Measurements from ENCODE around the gene OPTC. TPM values are rescaled to one million over a fixed set of nuclear protein-coding genes. Genes with fewer than 3 reads are reported as not detected.
A peak's percentile ranks its signal among the peaks of the same experiment; 100 is the strongest.

Gene OPTC
- total and polyA plus RNA-seq, 9 of the 15 experiments (the other 6 are each of a cell fraction or from before 2014, with no cell fraction given) = not detected

GRCh38 chr1:203490607-203491006 lies 3.3 kb upstream of the OPTC start:
- H2AFZ ChIP-seq (ENCODE audit: low read depth, low read length) = no peak overlapping the region
- no peak for FAIRE-seq
- WGBS (ENCODE audit: insufficient coverage, low coverage, missing lambda C conversion rate) = 26% methylated on average over 9 of the region's 9 CpGs
- in situ Hi-C loops (cut with MboI) = no loop called here
- H3K4me2 ChIP-seq (ENCODE audit: insufficient read depth, low read length) = no peak overlapping the region
- CTCF ChIA-PET (ENCODE audit: low intra/inter-chr PET ratio) = no interaction called here
- H3K9me1 ChIP-seq (ENCODE audit: control insufficient read depth, insufficient read depth, low read length) = no peaks in the 10 kb centered on the region
- no peak for TF ChIP-seq RBM22 (IDR thresholded peaks at IDR 0.05; ENCODE audit: low read depth, low read length, poor library complexity, severe bottlenecking)
- 0 out of 2 replicates have a peak, but pooled peaks have one; percentile 23 for TF ChIP-seq NR2C2 (CRISPR knock-in tag; IDR thresholded peaks at IDR 0.05)
- no peak for TF ChIP-seq NR2C2 (tag; IDR thresholded peaks at IDR 0.05)
- POLR2A ChIA-PET = interaction anchor here (1.2 kb wide), 1 partner anchor 14 kb away, joined by 5 read pairs; no protein-coding TSS in a partner anchor
- no peak overlapping the region for H3K9ac ChIP-seq (ENCODE audit: insufficient read depth in 1 of 2, low read depth in 2 of 2, low read length in 2 of 2)
- H3K27ac ChIP-seq (ENCODE audit: extremely low read depth, low read depth, low read length) = no peak overlapping the region
- H4K20me1 ChIP-seq (replicated peaks; ENCODE audit: control insufficient read depth, insufficient read depth, low read length) = no peaks in the 10 kb centered on the region; the same call in 1 of the 2 replicates
- DNase-seq (ENCODE audit: extremely low read depth in 1 of 4, low spot score in 3 of 4) = no peak
- peaks cover 40 to 52% of the 10 kb centered on the region in 2 experiments for H3K27me3 ChIP-seq (ENCODE audit: control insufficient read depth in 2 of 2, insufficient read depth in 2 of 2, low read length in 2 of 2)
- H3K4me3 ChIP-seq = no peak overlapping the region
- H3K4me1 ChIP-seq (replicated peaks in 1 of 2; ENCODE audit: control insufficient read depth in 2 of 2, insufficient read depth in 2 of 2, low read length in 2 of 2) = peaks cover 0 to 14% of the 10 kb centered on the region in 2 experiments; a peak in 2 of 5 replicates
- H3K36me3 ChIP-seq (ENCODE audit: control insufficient read depth, insufficient read depth, low read length) = no peaks in the 10 kb centered on the region
- BruUV-seq (replicated peaks) = no TSS peak
- intact Hi-C loops (cut with micrococcal nuclease) = no loop called here
- no peaks in the 10 kb centered on the region for H3K79me2 ChIP-seq (ENCODE audit: control insufficient read depth, insufficient read depth, low read length)
- ATAC-seq = no peak
- H3K9me3 ChIP-seq (replicated peaks; ENCODE audit: control insufficient read depth, insufficient read depth, low read depth, low read length) = no peaks in the 10 kb centered on the region

- in situ Hi-C loops (cut with MboI) = no loop called here
- ATAC-seq (no peak), FAIRE-seq (no peak), DNase-seq (ENCODE audit: extremely low read depth in 1 of 4, low spot score in 3 of 4) (no peak)
- Histone ChIP-seq H3K27ac (ENCODE audit: extremely low read depth, low read depth, low read length) (no peak overlapping the region), H3K4me2 (ENCODE audit: insufficient read depth, low read length) (no peak overlapping the region), H3K9me3 (replicated peaks; ENCODE audit: control insufficient read depth, insufficient read depth, low read depth, low read length) (no peaks in the 10 kb centered on the region), H3K27me3 (ENCODE audit: control insufficient read depth in 2 of 2, insufficient read depth in 2 of 2, low read length in 2 of 2) (peaks cover 46 to 62% of the 10 kb centered on the region in 2 experiments), H3K9me1 (ENCODE audit: control insufficient read depth, insufficient read depth, low read length) (no peaks in the 10 kb centered on the region), H3K79me2 (ENCODE audit: control insufficient read depth, insufficient read depth, low read length) (no peaks in the 10 kb centered on the region), H3K4me1 (replicated peaks in 1 of 2; ENCODE audit: control insufficient read depth in 2 of 2, insufficient read depth in 2 of 2, low read length in 2 of 2) (peaks cover 0 to 13% of the 10 kb centered on the region in 2 experiments; a peak in 2 of 5 replicates), H2AFZ (ENCODE audit: low read depth, low read length) (no peak overlapping the region), H3K4me3 (no peak overlapping the region), H4K20me1 (replicated peaks; ENCODE audit: control insufficient read depth, insufficient read depth, low read length) (no peaks in the 10 kb centered on the region; the same call in 1 of the 2 replicates), H3K36me3 (ENCODE audit: control insufficient read depth, insufficient read depth, low read length) (no peaks in the 10 kb centered on the region), H3K9ac (ENCODE audit: insufficient read depth in 1 of 2, low read depth in 2 of 2, low read length in 2 of 2) (no peak overlapping the region)
- ChIA-PET POLR2A (no interaction called here), CTCF (ENCODE audit: low intra/inter-chr PET ratio) (no interaction called here)
- TF ChIP-seq RBM39 (optimal IDR thresholded peaks at IDR 0.05; ENCODE audit: low read depth, low read length) = no peak
- TF ChIP-seq WHSC1 (IDR thresholded peaks at IDR 0.05; ENCODE audit: low read length) = no peak
- no peak for TF ChIP-seq ZNF551 (CRISPR knock-in tag; IDR thresholded peaks at IDR 0.05)
- no peak for TF ChIP-seq ZZZ3 (IDR thresholded peaks at IDR 0.05)
- TF ChIP-seq CREB3 (tag; conservative IDR thresholded peaks at IDR 0.05; ENCODE audit: low read depth) = no peak
- 0% methylated on average over 9 of the region's 9 CpGs for WGBS (ENCODE audit: insufficient coverage, low coverage, missing lambda C conversion rate)
- no TSS peak for BruUV-seq (replicated peaks)
- intact Hi-C loops (cut with micrococcal nuclease) = no loop called here
These were observed 2.3 kb upstream of the OPTC start for GRCh38 chr1:203491664-203492063.

Data from K562 (cell line).